ENCODE results near the gene PAF1. TPM values are rescaled to one million over a fixed set of nuclear protein-coding genes. Genes with fewer than 3 reads are reported as not detected.

PAF1 gene
- total RNA-seq, 2 donors from 2014 or later: 30.5 to 31.2 TPM

DNA sequence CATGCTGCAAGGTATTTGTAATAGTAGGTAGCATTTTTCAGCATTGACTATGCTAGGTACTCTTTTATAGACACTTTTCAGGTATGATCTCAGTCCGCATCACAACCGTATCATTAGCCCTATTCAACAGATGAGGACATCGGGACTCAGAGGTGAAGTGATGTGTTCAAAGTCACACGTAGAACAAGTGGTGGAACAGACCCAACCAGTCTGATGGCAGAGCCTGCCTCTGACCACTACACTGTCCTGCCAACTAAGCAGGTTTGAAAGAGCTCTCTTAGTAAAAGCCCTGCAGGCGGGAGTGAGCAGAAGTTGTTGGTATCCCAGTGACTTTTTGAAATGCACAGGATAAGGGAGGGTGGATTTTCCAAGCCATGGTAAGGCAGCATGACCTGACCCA, 20.2 kb downstream of the PAF1 start:
- intact Hi-C loops (cut with DNase I, micrococcal nuclease): no loop called here
- no peak for ATAC-seq

DNA sequence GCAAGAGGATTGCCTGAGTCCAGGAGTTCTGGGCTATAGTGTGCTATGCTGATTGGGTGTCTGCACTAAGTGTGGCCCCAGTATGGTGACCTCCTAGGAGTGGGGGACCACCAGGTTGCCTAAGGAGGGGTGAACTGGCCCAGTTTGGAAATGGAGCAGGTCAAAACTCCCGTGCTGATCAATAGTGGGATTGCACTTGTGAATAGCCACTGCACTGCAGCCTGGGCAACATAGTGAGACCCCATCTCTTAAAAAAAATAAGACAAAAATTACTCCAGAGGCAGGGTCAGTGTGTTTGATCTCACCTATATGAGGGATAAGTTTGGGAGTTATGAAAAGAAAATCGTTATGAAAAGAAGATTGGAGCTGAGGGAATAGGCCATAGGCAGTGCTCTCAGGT, 21.7 kb downstream of the PAF1 start:
- no peak for ATAC-seq
- no peak for DNase-seq
- intact Hi-C loops (cut with DNase I, micrococcal nuclease): no loop called here

More for the DNA sequence above, 20.2 kb downstream of the PAF1 start:
- DNase-seq: no peak

DNA sequence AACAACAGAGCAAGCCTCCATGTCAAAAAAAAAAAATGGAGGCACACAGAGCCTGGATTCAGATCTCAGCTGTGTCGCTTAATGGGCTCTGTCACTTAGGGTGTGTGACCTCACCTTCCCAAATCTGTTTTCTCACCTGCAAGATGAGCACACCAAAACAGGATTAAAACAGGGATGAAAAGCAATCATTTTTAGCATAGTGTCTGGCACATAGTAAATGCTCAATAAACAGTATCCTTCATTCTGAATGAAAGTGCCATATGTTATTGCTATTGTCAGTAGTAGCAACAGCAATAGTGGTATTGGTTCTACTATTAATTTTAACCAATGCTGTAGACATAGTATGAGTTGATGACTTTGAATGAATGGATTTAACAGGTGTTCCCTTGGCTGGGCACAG, 25.4 kb downstream of the PAF1 start:
- ATAC-seq: no peak

DNA sequence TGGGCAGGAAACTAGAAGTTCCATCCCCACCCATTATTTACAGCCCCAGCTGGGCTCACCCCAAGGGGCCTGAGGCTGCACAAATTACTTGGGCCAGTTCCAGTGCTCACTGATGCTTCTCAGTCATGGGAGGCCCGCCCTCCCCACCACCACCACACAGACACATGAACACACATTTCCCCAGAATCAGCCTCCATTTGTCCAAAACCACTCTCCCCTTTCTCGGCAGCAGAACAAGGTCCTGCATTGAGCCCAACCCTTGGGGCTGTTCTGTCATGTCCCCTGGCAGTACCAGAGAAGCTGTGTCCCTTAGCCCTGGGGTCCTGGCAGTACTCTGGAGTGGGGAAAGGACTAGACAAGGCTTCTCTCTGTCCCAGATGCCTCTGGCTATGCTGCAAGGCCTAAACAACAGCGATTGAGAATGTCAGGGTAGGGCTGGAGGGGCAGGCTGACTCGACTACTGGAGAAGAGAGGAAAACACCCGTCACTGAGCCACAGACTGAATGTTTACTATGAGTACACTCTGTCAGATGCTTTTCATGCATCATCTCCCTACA, 26.9 kb downstream of the PAF1 start:
- intact Hi-C loops (cut with DNase I, micrococcal nuclease): no loop called here
- DNase-seq (no peak), ATAC-seq (no peak)

More for the DNA sequence above, 25.4 kb downstream of the PAF1 start:
- no peak for DNase-seq
- intact Hi-C loops (cut with DNase I, micrococcal nuclease): no loop called here

DNA sequence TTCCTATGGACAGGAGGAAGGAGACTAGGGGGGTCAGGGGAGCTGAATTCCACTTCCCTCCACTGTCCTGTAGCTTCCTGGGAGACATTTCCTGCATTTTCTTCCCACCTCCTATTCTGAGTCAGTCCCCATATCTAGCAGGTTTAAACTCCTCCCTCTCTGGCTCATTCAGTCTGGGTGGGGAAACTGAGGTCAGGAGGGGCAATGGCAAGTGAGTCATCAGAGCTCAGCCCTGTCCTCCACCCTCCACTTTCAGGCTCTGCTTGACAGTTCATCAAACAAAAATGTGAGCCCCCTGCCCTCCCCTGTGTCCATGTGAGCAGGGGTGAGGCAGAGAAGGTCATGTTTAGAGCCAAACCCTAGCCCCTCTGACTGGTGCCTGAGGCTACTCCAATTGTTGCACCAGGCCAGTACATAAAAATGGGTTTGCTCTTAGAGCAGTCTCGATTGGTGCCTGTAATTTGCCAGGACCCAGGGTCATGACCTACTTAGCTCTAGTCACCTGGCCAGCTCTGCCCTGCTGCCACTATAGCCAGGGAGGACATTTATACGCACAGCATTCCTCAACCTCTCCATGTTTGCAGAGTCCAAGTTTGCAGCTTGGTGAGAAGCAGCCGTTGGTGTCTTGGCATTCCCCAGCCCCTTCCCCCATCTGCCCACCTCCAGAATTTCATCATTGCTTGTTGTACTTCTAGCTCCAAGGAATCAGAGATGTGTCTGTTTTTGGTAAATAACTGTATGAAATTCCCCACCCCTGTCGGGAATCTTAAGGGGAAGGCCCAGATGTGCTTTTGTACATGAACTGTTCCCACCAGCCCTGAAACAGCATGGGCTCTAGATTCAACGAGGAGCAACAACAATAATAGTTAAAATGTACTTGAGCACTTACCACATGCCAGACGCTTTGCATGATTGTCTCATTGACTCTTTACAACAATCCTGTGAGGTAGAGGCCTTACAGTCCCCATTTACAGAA, 27.9 kb downstream of the PAF1 start:
- DNase-seq (no peak), ATAC-seq (no peak)
- intact Hi-C loops (cut with DNase I, micrococcal nuclease): no loop called here

DNA sequence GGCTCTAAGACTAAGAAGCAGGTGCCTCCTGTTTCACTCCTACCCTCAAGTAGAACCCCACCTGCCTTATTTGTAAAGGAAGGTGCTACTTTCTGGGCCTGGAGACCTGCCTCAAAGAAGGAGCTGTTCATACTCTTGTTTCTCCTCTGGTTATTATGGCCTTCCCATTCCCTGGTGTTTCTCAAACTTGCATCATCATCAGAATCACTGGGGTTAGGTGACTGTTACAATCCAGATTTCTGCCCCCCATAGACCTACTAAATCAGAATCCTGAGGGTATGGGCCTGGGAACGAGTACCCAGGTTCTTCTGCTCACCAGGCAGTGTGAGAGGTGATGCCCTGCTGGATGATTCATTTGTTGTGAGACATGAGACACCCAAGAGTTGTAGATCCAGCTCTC, 30.3 kb downstream of the PAF1 start:
- intact Hi-C loops (cut with DNase I, micrococcal nuclease): no loop called here
- ATAC-seq (no peak), DNase-seq (no peak)

DNA sequence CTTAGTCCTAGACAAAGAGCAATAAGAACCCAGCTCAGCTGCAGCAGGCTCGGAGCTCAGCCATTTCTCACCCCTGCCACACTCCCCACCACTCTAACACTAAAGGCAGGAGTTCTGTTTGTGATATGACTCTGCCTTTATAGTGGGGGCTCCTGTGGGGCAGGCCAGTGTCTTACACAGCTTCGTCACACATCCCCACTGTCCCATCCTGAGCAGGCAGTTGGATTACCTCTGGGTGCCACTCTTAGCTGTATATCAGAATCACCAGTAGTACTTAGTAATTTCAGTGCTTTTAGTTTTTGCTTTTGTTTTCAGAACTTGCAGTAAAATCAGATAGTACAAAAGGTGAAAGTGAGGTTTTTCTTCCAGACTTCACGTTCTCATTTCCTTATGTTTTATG, 31.9 kb downstream of the PAF1 start:
- intact Hi-C loops (cut with DNase I, micrococcal nuclease): no loop called here
- ATAC-seq (no peak), DNase-seq (no peak)

DNA sequence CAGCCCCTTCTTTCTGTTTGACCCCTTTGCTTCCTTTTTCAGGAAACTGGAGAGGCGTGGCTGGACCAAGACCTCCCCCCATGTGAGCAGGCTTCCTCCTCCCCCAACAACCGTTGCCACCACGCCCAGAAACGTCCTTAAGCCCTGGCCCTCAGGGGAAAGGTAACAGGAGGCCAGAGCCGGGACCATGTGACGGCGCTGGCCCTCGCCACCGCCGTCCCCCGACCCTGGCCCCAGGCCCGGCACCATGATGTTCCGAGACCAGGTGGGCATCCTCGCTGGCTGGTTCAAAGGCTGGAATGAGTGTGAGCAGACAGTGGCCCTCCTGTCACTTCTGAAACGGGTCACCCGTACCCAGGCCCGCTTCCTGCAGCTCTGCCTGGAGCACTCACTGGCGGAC, 34.3 kb downstream of the PAF1 start:
- DNase-seq (no peak), ATAC-seq (no peak)

DNA sequence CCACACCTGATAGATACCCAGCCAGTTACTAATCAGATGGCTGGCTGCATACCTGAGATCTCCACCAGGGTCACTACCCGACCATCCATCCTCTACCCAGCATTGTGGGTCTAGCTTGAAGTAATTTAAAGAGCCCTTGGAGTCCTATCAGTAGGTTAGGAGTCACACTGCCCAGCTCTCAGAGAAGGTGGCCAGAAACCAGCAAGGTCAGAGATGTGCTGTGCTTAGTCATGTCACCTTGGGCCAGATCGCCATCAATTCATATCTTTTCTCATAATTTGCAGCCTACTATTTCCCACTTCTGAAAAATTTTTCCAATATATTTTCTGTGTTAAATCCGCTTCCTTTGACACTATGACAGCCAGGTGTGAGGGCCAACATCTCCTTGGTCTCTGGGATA, 34.8 kb downstream of the PAF1 start:
- ATAC-seq (no peak), DNase-seq (no peak)
- intact Hi-C loops (cut with DNase I, micrococcal nuclease): no loop called here

More for the DNA sequence above, 34.3 kb downstream of the PAF1 start:
- intact Hi-C loops (cut with DNase I, micrococcal nuclease): no loop called here

DNA sequence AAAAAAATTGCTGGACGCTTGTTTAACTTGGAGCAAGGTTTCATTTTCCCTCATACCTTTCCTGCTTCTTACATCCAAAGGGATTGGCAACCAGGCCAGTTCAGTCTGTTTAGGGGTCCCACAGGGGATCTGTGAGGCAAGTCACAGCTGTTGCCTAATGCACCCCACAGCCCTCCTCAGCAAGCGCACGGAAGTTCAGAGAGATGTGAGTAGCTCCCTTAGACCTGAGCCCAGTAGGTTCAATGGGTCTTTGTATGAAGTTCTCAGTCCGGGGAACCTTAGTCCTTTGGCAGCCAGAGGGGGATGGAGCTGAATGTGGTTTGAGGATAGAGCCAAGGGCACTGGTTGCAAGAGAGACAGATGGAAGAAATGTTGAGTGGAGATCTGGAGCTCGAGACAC, 35.7 kb downstream of the PAF1 start:
- intact Hi-C loops (cut with DNase I, micrococcal nuclease): no loop called here
- DNase-seq: no peak
- no peak for ATAC-seq

DNA sequence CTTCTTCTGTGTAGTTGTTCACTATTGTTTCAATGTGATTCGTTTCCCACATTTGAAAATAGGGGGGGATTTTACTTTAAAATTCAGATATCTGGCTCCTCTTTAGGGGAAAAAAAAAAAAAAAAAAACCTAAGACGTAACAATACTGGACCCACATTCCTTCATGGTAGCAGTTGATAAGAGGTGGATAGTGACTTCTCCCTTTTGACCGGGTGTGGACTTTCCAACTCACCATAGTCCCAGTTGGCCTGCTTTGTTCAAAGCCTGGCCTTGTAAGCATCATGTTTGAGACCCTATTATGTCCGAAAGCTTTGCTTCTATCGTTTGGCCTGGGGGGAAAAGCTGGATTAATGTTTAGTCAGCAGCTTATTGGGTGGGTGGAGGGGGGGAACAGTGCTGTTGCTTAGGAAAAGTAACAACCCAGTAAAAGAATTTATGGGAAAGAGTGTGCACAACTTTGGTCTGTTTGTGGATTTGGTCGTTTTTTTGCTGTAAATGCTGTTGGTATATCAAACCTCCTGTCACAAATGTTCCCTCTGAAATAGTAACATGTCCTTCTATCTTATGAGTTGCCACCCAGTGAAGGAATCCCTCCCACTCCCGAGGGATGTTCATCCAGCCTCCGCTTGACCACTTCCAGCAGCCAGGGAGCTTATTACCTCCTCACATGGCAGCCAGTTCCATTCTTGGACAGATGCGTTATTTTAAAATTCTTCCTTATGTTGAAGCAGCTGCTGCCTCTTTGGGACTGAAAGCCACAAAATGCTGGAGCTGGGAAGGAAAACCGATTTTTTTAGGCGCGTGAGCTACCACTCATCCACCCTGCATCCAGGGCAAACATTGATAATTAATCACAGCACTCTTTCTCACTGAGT, 38.3 kb downstream of the PAF1 start:
- ATAC-seq (no peak), DNase-seq (no peak)
- intact Hi-C loops (cut with DNase I, micrococcal nuclease): no loop called here

DNA sequence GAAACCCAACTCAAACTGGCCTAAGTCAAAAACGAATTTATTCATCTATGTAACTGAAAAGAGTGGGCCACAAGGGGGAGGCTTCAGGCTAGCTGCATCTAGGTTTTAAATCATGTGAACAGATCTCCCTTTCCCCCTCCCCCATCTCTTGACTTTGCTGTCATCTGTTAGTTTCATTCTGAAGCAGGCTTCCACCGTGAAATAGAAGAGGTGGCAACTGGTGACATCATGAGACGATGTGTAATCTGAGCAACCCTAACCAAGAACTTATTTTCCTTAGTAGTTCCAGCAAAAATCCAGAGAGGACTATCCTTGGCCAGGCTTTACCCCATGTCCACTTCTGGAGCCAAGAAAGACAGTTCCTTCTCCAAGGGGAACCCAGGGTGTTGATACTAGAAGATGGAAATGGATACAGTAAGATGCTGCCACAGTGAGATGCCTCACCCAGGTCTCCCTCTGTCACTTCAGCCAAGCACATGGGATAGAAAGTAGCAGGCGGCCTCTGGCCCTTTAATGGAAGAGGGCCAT, 39.3 kb downstream of the PAF1 start:
- no peak for DNase-seq
- no peak for ATAC-seq
- intact Hi-C loops (cut with DNase I, micrococcal nuclease): no loop called here

DNA sequence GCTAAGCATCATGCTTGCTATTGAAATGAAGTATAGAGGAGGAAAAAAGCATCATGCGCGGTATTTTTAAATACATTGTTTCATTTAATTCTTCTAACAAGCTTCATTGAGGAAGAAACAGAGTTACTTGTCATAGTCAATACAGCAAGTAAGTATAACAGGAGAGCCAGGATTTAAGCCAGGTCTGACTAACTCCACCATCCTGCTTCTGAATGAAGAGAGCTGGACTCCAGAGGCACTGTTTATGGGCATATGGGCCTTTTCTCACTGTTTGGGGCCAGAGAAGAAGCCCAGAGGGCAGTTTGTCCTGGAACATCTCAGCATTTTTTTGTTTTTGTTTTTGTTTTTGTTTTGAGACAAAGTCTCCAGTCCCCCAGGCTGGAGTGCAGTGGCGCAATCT, 40.8 kb downstream of the PAF1 start:
- DNase-seq: no peak
- intact Hi-C loops (cut with DNase I, micrococcal nuclease): no loop called here
- ATAC-seq: no peak

DNA sequence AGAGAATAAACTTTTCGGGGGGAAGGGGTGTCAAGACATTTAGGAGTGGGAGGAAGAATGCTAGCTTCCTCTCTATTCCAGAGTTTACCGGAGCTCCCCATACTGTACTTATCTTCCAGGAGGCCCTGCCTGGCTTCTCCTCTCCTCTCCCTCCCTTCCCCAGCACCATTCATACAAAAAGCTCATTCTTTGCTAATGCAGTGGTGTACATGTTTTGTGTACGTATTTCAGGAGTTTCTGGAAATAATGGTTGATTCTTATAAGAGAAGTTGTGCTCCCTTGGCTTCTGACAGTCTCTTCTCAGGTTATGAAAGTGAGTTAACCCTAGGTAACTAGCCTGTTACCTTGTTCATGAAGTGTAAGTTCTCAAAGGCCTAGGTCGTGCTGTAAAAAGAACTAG, 41.6 kb downstream of the PAF1 start:
- DNase-seq (no peak), ATAC-seq (no peak)
- intact Hi-C loops (cut with DNase I, micrococcal nuclease): no loop called here

DNA sequence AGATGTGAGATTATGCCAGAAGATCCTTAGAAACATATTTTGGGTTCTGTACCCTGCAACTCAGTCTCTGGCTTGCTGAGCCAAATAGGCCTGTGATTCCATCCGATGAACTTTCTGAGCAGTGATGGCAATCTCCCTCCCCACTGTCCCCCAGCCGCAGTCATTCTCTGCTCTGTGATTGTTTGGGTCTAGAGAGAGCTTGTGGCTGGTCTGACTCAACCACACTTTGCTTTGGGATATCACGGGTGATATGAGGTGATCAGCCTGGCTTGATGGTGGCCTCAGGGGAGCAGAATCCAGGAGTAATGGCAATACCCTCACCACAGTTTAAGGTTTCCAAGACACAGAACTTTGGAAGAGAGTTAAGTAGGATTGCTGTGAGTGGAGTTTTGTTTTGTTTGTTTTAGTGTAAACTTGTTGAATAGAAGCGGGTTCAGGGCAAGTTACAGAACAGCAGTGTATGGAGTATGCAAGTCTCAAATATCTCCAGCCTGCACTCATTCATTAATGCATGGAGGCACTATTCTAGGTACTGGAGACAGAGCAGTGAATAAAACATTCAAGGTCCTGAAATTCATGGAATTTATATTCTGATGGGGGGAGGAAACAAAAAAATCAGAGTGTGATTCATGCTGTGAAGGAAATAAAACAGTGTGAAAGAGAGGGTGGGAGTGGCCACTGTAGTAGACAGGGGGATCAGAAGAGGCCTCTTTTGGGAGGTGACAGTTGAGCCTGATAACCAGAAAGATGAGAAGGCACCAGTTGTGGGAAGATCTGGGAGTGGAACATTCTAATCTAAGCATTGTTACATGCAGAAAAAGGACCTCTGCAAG, 43.4 kb downstream of the PAF1 start:
- DNase-seq (no peak), ATAC-seq (no peak)
- intact Hi-C loops (cut with DNase I, micrococcal nuclease): no loop called here

DNA sequence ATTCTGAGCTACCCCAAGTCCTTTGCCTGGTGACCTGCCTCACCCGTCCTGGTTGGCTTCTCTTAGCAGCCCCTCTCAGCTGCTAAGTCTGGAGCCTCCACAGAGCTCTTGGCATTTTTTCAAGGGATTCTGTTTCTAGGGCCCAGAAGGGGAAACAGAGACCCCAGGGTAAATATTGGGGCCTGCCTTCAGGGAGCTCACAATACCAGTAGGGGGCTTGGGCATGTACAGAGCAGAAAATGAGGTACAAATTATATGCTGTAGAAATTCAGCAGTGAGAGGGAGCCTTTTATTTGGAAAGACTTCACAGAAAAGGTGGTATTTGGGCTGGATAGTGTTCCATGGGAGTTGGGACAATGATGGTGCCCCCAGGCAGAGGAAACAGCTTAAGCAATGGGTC, 45.0 kb downstream of the PAF1 start:
- intact Hi-C loops (cut with DNase I, micrococcal nuclease): no loop called here
- DNase-seq: no peak
- ATAC-seq: no peak

DNA sequence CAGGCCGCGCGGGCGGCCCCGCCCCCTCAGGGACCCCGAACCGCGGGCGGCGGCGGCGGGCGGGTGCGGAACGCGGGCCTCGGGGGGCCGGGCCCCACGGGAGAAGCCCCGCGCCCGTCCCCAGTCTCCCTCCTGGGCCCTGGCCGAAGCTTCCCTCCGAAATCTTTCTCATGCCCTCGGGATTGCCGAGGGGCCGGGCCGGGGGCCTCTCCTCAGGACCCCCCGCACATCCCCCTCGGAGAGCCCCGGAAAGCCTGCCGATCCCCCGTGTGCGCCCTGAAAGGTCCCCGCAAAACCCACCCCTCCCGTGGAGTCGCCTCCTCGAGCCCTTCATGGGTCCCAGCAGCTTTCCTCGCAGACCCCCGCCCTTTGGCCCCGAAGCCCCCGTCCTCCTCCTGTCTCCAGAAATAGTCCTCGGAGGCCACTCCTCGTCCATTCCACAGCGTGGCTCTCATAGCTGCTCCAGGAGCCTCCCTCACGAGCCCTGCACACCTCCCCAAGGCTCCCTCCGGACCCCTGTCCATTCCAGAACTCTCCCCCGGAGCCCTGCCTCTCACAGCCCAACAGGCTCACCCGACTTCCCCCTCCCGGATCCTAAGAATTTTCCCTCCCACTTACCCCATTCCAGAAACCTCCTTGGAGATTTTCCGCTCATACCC, 48.1 kb downstream of the PAF1 start:
- intact Hi-C loops (cut with DNase I, micrococcal nuclease): no loop called here
- peak; percentile 30 to 43 for DNase-seq
- ATAC-seq: no peak
